SK-N-SH (cell line): ENCODE data around the gene VWDE. TPM values are rescaled to one million over a fixed set of nuclear protein-coding genes. Genes with fewer than 3 reads are reported as not detected.
"Not testable (repeated sequence)": the region's sequence is repeated elsewhere in the genome, so short reads cannot be mapped to it uniquely, and the experiment has no call there.

Experiments
- CTCF ChIA-PET: fragments of 300-600, 350-600 bp; formaldehyde crosslinking; extraction: SDS; loops from one replicate; lab custom pipeline; 2021; lab: Yijun Ruan, JAX
- POLR2A ChIA-PET: fragments of 350-600 bp; sonication (Branson Sonifier 250); formaldehyde crosslinking; extraction: SDS; loops from one replicate; lab custom pipeline; 2020; ENCODE audit warnings: antibody characterized with exemption, inconsistent platforms; lab: Yijun Ruan, JAX
- DNase-seq: peaks from one replicate; pipeline ENCODE4 v3.0.0; 2012
- H2AFZ ChIP-seq: fragments of 200-600 bp; sonication (generic); 2 replicates; pipeline ENCODE4 v1.8.1; 2016; ENCODE audit warnings: antibody characterized with exemption, mild to moderate bottlenecking, low read depth
- H3F3A ChIP-seq: fragments of 200-600 bp; sonication (generic); replicated peaks from 2 replicates; pipeline ENCODE3; 2016; ENCODE audit warnings: antibody characterized with exemption, mild to moderate bottlenecking; ENCODE audit not compliant: insufficient read depth
- H3K27ac ChIP-seq, 2 experiments: fragments of 200-500 bp in 1 of 2; fragments of 200-600 bp in 1 of 2; sonication (Bioruptor generic) in 1 of 2; sonication (generic), shearing (Covaris generic) in 1 of 2; 2 replicates each; pipeline versions ENCODE4 v1.5.1 to v1.6.1; 2014 to 2016; ENCODE audit warnings: low read depth in 2 of 2, inconsistent platforms in 1 of 2, low read length in 1 of 2, mild to moderate bottlenecking in 1 of 2, mixed read lengths in 1 of 2
- H3K27me3 ChIP-seq: fragments of 200-600 bp; sonication (generic), shearing (Covaris generic); 2 replicates; pipeline ENCODE4 v1.6.1; 2016; ENCODE audit warnings: mixed run types; ENCODE audit not compliant: insufficient read depth
- H3K36me3 ChIP-seq, 2 experiments: fragments of 200-500 bp in 1 of 2; fragments of 200-600 bp in 1 of 2; sonication (Bioruptor generic) in 1 of 2; sonication (generic) in 1 of 2; replicated peaks in 1 of 2; 2 replicates each; pipeline versions ENCODE3 to v1.5.1; 2014 to 2016; ENCODE audit warnings: low read length in 1 of 2, mild to moderate bottlenecking in 1 of 2; ENCODE audit not compliant: insufficient read depth in 2 of 2, control insufficient read depth in 1 of 2
- H3K4me1 ChIP-seq, 2 experiments: fragments of 200-500 bp in 1 of 2; fragments of 200-600 bp in 1 of 2; sonication (Bioruptor generic) in 1 of 2; sonication (generic), shearing (Covaris generic) in 1 of 2; 2 replicates each; pipeline versions ENCODE4 v1.5.1 to v1.6.1; 2014 to 2016; ENCODE audit warnings: low read depth in 1 of 2, low read length in 1 of 2, mixed run types in 1 of 2; ENCODE audit not compliant: insufficient read depth in 2 of 2, control insufficient read depth in 1 of 2
- H3K4me2 ChIP-seq: fragments of 200-600 bp; sonication (generic), shearing (Covaris generic); 2 replicates; pipeline ENCODE4 v1.6.1; 2017; ENCODE audit warnings: mixed run types
- H3K4me3 ChIP-seq, 2 experiments: fragments of 200-500 bp in 1 of 2; fragments of 200-600 bp in 1 of 2; sonication (Bioruptor generic) in 1 of 2; sonication (generic), shearing (Covaris generic) in 1 of 2; 2 replicates each; pipeline versions ENCODE4 v1.5.1 to v1.8.1; 2014 to 2016; ENCODE audit warnings: low read depth in 2 of 2, inconsistent platforms in 1 of 2, low read length in 1 of 2, mild to moderate bottlenecking in 1 of 2, mixed read lengths in 1 of 2, moderate library complexity in 1 of 2
- H3K79me2 ChIP-seq: fragments of 200-600 bp; sonication (generic); 2 replicates; pipeline ENCODE4 v1.8.1; 2017; ENCODE audit warnings: mild to moderate bottlenecking; ENCODE audit not compliant: insufficient read depth
- H3K9ac ChIP-seq: fragments of 200-600 bp; sonication (generic); 2 replicates; pipeline ENCODE4 v1.6.1; 2017; ENCODE audit warnings: mixed run types
- H3K9me2 ChIP-seq: fragments of 200-600 bp; sonication (generic); 2 replicates; pipeline ENCODE4 v1.6.1; 2017; ENCODE audit warnings: mixed run types
- H3K9me3 ChIP-seq: fragments of 200-600 bp; sonication (generic); 2 replicates; pipeline ENCODE4 v1.6.1; 2017; ENCODE audit warnings: mixed run types, mild to moderate bottlenecking, moderate library complexity
- H4K20me1 ChIP-seq: fragments of 200-600 bp; sonication (generic); 2 replicates; pipeline ENCODE4 v1.6.1; 2017; ENCODE audit warnings: mild to moderate bottlenecking, mixed run types; ENCODE audit not compliant: insufficient read depth
- FOXJ3 ChIP-seq: sonication (generic); formaldehyde crosslinking; IDR thresholded peaks from 2 replicates; pipeline ENCODE4 v1.5.1; 2020; ENCODE audit warnings: mild to moderate bottlenecking, missing genetic modification reagents
- TEAD4 ChIP-seq: IDR thresholded peaks from 2 replicates; pipeline ENCODE4 v1.4.0; 2012; ENCODE audit warnings: mild to moderate bottlenecking, borderline replicate concordance; ENCODE audit not compliant: insufficient read depth
- YY1 ChIP-seq: IDR thresholded peaks from 2 replicates; pipeline ENCODE4 v1.4.0; 2012; ENCODE audit warnings: low read depth, mild to moderate bottlenecking
- WGBS: methylation state at CpG from one replicate; pipeline ENCODE4 v1.1.6; 2017; ENCODE audit warnings: low lambda C conversion rate; 5-methylcytosine and 5-hydroxymethylcytosine counted together
- polyA plus RNA-seq, 3 experiments: library from polyadenylated mRNA; depleted of rRNA; stranded (reverse); fragments of >200 nt; gene quantifications; 2 replicates each; pipeline ENCODE4 v1.2.3, GENCODE V29; 2012
- TF ChIP-seq, protein P1 (sequence below): fragments of 150-350 bp; IDR thresholded peaks from 2 replicates; pipeline ENCODE4 v1.6.1; 2017; ENCODE audit warnings: antibody characterized with exemption, low read length, low read depth, borderline replicate concordance

Gene VWDE
- polyA plus RNA-seq, 1 of the 3 experiments (the other 2 are of a cell fraction), result not detected

DNA sequence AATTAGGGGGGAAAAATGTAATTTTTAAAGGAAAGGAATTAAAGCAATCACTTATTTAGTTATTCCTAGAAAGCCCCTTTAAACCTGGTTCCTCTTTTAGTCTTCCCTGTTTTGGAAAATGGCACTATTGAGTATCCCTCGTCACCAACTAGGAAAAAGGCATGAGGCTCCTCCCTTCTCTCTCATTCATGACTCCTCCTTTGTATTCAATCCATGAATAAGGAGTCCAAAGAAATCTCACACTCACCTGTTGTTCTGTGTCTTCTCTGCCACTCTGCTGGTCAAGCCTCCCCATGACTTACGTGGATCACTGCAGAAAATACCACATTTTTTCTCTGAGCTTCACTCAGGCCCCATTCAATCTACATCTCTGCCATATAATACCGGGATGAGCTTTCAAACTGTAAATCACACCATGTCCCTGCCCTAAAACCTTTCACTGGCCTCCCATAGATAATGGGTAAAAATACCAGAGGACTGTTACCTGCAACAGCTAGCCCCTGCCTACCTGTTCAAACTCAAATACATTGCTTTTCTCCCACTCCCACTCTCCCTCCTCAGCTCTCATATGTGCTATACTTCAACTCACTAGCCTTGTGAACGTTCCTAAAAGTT is 5.5 kb upstream of the VWDE start:
- no peak for DNase-seq
- CTCF ChIA-PET, result interaction anchor here (0.8 to 2.0 kb wide), 5 partner anchors 20 to 49 kb away, joined by 3 to 11 read pairs (median 6); no protein-coding TSS in a partner anchor
- H3K9me2 ChIP-seq, result 0 out of 2 replicates have a peak, but pooled peaks cover 2% of the 10 kb centered on the region
- no peaks in the 10 kb centered on the region for H3F3A ChIP-seq
- H3K27ac ChIP-seq, result no peak overlapping the region
- H3K27me3 ChIP-seq, result peaks cover 4% of the 10 kb centered on the region; the same call in 1 of the 2 replicates
- H3K4me1 ChIP-seq, result peaks cover 0 to under 1% of the 10 kb centered on the region in 2 experiments; a peak in 1 of 4 replicates
- no peaks in the 10 kb centered on the region for H3K79me2 ChIP-seq
- no peak overlapping the region for H2AFZ ChIP-seq
- H3K9me3 ChIP-seq, result no peaks in the 10 kb centered on the region
- H3K36me3 ChIP-seq, result no peaks in the 10 kb centered on the region
- no peak for TF ChIP-seq FOXJ3 (CRISPR knock-in tag)
- TF ChIP-seq, all 33 proteins: peak for 0
- no peaks in the 10 kb centered on the region for H4K20me1 ChIP-seq
- H3K9ac ChIP-seq, result no peak overlapping the region
- 36% methylated on average over 4 of the region's 4 CpGs for WGBS
- POLR2A ChIA-PET, result no interaction called here
- H3K4me3 ChIP-seq, result no peak overlapping the region
- H3K4me2 ChIP-seq, result no peak overlapping the region

DNA sequence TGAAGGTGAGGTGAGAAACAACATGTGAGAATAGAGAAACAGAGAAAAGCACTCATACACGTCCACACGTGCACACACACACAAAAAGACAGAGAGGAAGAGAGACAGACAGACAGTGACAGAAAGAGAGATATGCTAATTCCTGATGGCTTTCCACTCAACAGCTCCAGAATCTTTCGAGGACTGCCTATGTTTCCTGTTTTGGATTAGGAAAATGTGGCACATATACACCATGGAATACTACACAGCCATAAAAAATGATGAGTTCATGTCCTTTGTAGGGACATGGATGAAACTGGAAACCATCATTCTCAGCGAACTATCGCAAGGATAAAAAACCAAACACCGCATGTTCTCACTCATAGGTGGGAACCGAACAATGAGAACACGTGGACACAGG is 4.0 kb upstream of the VWDE start:
- DNase-seq, H3K9me3 ChIP-seq, H3K9ac ChIP-seq, H3K4me3 ChIP-seq, H3K36me3 ChIP-seq, H3K79me2 ChIP-seq, H3F3A ChIP-seq, H3K4me1 ChIP-seq, H3K4me2 ChIP-seq, H4K20me1 ChIP-seq, H3K27ac ChIP-seq, H3K27me3 ChIP-seq, H3K9me2 ChIP-seq, H2AFZ ChIP-seq, POLR2A ChIA-PET: not testable (repeated sequence)
- WGBS, result 79% methylated on average over 8 of the region's 8 CpGs
- CTCF ChIA-PET, result interaction anchor here (0.6 to 2.3 kb wide), 5 partner anchors 8 to 83 kb away, joined by 3 to 9 read pairs (median 5); no protein-coding TSS in a partner anchor

- H4K20me1 ChIP-seq, result no peaks in the 10 kb centered on the region
- DNase-seq, result no peak
- H3K36me3 ChIP-seq, result no peaks in the 10 kb centered on the region
- no peak overlapping the region for H3K4me2 ChIP-seq
- H3K79me2 ChIP-seq, result no peaks in the 10 kb centered on the region
- no peak overlapping the region for H3K4me3 ChIP-seq
- no peaks in the 10 kb centered on the region for H3K9me3 ChIP-seq
- H3K9ac ChIP-seq, result no peak overlapping the region
- ChIA-PET POLR2A (no interaction called here), CTCF (interaction anchor here (1.2 to 4.4 kb wide), 5 partner anchors 10 to 56 kb away, joined by 3 to 22 read pairs (median 8); no protein-coding TSS in a partner anchor)
- no peak overlapping the region for H2AFZ ChIP-seq
- TF ChIP-seq YY1 (no peak), TEAD4 (no peak)
- TF ChIP-seq, protein P1, sequence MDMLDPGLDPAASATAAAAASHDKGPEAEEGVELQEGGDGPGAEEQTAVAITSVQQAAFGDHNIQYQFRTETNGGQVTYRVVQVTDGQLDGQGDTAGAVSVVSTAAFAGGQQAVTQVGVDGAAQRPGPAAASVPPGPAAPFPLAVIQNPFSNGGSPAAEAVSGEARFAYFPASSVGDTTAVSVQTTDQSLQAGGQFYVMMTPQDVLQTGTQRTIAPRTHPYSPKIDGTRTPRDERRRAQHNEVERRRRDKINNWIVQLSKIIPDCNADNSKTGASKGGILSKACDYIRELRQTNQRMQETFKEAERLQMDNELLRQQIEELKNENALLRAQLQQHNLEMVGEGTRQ, result no peak
- TF ChIP-seq, all 33 proteins: peak for 0
- 67% methylated on average over 3 of the region's 3 CpGs for WGBS
- no peak overlapping the region for H3K27ac ChIP-seq
- peaks cover 9% of the 10 kb centered on the region; the same call in 1 of the 2 replicates for H3K27me3 ChIP-seq
- peaks cover 0 to 8% of the 10 kb centered on the region in 2 experiments; a peak in 2 of 4 replicates for H3K4me1 ChIP-seq
- no peaks in the 10 kb centered on the region for H3K9me2 ChIP-seq
- no peaks in the 10 kb centered on the region for H3F3A ChIP-seq
These were observed 1.3 kb downstream of the VWDE start for GRCh38 chr7:12402365-12402725.
